HG02798 (cell line): ENCODE measurements around the gene ELFN2.

Experiments
- ATAC-seq: cut with Tn5 transposase; IDR thresholded peaks from one replicate; pipeline ENCODE4 v1.9.1; 2021; ENCODE audit warnings: mild to moderate bottlenecking; ENCODE audit not compliant: unreplicated experiment, poor library complexity

ELFN2 gene

DNA sequence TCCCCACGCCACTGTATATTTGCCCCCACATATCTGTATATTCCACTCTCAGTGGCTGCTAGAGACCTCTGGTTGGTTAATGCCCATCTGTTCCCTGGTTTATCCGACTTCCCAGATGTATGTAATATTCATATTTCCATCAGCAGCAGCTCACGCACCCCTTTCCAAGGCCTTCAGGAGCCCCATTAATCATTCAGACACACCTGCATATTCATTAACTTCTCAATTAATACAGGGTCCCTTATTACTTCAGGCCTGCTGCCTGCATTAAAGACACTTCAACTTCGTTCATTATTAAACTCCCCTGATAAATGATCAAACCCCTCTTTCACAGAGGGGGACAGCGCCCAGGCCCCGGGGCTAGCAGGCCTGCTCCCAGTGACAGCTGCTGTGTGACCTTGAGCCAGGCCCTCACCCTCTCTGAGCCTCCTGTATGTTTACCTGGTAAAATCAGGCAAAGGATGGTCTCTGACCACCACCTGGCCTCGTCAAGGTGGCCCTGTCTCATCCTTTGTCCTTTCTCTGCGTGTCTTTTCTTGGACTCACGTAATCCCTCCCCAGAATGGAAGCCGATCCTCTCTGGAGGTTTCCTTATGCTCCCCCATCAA is 34.5 kb downstream of the ELFN2 start:
- no peak for ATAC-seq

GRCh38 chr22:37391702-37392101 is 35.6 kb downstream of the ELFN2 start:
- no peak for ATAC-seq

DNA sequence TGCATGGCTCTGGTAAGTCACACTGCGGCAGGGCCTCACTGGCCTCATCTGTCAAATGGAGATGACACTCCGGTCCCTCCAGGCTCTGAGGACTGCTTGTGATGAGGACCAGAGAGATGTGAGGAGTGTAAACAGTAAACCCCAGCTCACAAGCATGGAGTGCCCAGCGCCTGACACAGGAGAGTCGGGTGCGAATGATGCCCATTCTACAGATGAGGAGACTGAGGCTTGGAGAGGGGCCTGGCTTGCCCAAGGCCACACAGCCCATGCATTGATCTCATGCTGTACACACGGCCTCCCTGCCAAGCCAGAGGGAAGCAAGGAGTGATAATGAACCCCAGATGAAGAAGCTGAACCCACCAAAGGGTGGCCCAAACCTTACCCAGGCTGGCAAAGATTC is 37.2 kb downstream of the ELFN2 start:
- no peak for ATAC-seq

DNA sequence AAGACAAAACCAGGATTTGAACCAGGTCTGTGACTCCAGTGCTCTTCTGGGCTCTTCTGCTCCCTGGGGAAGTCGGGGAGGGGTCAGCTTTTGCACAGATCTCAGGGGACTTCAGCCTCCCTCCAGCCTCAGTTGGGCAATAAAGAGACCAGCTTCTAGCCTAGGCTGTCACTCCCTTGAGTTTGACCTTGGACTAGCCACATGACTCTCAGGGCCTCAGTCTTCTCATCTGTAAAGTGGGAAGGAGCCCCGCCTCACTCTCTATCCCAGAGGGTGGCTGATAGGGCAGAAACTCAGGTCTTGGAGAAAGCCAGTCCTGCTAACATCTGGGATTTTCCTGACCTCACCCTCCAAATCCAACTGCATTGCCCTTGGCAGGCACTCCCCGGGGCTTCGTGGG is 38.7 kb downstream of the ELFN2 start:
- no peak for ATAC-seq

- ATAC-seq: no peak
Observed at GRCh38 chr22:37387793-37388192, 39.5 kb downstream of the ELFN2 start.

- ATAC-seq: no peak
Observed at GRCh38 chr22:37386441-37386840, 40.8 kb downstream of the ELFN2 start.

DNA sequence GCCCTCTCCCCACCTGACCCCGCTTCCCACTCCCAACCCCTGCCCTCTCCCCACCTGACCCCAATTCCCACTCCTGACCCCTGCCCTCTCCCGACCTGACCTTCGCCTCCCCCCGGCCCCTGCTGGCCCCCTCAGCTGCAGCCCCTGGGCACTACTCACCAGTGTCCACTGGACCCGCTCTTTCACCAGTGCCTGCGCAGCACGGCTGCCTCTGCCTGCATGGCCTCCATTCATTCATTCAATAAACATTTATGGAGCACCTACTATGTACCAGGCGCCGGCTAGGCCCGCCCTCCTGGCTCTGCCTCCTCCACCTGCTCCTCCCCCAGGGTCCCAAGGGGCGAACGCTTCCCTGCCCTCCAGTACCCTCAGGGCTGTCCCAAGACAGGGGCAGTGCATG is 42.6 kb downstream of the ELFN2 start:
- ATAC-seq: no peak

DNA sequence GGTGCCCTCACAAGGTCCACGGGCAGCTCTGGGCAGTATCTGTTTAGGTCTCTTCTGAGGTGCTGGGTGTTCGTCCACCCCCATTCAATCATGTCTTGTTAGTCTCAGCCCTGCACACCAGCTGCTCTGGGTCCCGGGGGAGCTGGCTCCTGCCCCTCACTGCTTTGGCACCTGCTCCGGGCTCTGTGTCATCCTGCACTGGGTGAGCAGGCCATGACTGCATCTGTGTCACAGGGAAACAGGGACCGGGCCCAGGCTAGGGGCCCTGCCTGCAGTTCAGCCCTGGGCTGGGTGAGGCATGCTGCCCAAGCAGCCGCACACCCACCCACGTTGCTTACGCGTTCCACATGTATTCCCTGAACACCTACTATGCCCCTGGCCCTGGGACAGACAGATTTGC is 43.9 kb downstream of the ELFN2 start:
- no peak for ATAC-seq

- ATAC-seq: no peak
Observed at GRCh38 chr22:37381489-37381888, 45.8 kb downstream of the ELFN2 start.

DNA sequence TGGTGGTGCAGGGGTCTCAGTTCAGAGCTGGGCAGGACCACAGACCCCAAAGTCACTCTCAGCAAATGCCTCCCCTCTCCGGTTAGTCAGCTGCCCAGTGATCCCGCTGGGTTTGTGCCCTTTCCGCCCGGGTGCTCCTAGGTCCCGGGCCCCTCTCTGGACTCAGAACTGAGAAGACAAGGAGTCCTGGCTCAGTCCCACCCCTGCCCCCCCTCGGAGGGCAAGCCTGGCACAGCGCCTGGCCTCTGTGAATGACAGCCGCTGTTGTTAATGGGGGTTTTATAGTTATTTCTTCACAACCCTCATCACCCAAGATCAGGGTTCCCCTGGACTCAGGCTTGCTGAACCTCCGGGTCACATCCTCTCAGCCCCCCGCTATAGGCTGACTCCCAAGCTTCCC is 47.6 kb downstream of the ELFN2 start:
- no peak for ATAC-seq

DNA sequence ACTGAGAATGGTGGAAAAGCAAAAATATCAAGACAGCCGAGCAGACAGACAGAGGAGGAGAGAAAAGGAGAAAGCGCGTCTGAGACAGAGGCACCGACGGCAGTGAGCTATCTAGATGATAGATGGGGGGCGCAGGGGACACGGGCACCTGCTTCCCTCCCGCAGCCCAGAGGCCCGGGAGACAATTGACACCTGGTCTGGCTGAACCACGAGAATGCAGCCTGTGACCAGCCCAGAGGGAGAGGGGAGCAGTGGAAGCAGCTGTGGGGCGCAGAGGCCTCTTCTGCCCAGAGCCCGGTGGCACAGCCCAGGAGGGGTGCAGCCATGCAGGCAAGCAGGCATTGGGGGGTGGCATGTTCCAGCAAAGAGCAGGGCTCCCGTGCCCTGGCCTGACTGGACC is 48.2 kb downstream of the ELFN2 start:
- ATAC-seq: no peak

DNA sequence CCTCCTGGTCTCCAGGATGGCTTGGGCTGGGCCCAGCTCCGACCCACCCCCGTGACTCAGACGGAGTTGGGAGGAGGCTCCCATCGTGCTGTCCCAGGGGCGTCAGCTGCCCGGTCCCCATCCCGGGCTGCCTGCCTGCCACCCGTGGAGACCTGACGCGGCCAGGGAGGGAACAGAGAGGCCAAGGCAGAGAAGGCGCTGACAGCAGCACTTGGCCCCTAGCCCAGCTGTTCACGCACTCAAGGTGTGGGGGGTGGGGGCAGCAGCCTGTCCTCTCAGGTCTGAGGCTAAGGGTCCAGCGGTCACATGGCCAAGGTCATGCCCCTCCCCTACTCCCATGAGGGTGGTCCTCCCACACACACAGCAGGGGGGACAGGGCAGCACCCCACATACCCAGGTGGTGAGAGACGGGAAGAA is 48.6 kb downstream of the ELFN2 start:
- ATAC-seq: no peak

GRCh38 chr22:37377927-37378326 is 49.4 kb downstream of the ELFN2 start:
- ATAC-seq: no peak

- no peak for ATAC-seq
Observed at GRCh38 chr22:37377138-37377537, 50.1 kb downstream of the ELFN2 start.

DNA sequence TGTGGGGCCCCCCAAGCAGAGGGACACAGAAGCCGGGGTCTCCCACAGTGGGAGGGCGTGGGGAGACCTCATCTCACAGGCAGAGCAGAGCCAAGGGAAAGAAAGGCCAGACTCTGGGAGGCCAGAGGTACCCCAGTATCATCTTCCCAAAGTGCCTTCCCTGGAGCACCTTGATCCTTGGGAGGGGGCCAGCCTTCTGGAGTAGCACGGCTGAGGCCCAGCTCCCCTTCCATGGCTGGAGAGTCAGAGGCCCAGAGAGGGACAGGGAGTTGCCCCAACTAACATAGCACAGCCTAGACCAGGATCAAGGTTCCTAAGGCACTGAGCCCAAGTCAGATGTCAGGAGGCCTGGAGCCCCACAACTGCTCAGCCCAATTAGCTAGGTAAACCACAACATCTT is 50.6 kb downstream of the ELFN2 start:
- ATAC-seq: no peak

DNA sequence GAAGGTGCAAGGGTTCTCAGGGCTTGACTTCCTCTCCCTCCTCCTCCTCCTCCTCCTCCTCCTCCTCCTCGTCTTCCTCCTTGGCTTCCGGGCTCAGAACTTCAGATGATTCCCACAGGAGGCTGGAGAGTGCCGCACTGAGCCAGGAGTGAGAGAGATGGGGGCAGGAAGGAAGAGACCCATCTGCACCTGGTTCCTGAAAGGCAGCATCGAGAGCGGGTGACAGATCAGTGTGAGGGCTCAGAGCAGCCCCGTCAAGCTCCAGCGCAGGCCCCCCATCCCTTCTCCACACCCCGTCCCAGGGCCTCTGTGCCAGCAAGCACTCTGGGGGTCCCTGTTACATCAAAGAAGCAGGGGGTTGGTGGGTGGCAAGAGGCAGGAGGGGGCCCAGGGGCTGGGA is 51.5 kb downstream of the ELFN2 start:
- ATAC-seq: no peak

- ATAC-seq: no peak
Observed at GRCh38 chr22:37374571-37374970, 52.7 kb downstream of the ELFN2 start.

- no peak for ATAC-seq
Observed at GRCh38 chr22:37373451-37373850, 53.8 kb downstream of the ELFN2 start.

DNA sequence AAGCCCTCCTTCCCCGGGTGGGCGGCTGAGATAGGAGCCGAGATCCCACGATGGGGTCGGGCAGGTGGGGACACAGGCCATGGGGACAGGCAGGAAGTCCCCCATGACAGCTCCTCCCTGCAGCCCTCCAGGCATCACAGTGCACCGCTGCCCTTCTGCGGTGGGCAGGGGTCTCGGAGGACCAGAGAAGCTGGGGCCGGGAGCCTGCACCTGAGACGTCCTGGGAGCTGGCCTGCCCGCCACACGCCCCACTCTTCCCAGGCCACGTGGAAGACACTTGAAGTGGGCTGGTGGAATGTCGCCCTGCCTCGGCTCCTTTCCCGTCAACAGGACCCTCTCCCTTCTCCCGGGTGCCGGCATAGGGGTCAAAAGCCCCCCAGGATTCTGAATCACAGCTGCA is 55.4 kb downstream of the ELFN2 start:
- ATAC-seq: no peak

- ATAC-seq: no peak
Observed at GRCh38 chr22:37371491-37371890, 55.8 kb downstream of the ELFN2 start.

DNA sequence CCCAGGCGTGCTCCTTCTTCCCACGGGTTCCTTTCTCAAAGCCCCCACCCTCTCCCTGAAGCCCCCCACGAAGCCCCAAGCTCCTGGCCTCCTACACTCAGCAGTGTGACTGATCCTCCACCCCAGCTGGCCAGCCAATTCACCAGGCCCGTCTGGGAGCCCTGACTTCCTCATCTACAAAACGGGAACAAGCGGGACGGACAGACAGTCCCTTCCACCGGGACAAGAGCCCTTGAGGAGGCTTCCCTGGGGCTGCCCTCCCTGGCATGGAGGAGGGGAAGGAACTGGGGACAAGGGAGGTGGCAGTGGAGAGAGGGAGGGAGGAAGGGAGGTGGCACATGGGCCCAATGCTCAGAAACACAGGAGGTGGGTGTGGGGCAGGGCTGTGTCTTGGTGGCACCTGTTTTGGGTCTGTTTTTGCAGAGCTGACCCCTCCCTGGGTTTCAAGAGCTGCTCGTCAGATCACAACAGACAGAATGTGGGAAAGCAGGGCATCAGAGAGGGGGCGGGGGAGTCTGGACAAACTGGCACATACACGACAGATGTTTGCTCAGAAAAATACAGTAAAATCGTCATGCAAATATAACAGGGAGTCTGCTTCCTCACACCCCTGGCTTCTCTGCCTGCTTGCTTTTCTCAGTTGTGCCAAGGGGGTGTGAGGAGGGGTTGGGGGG is 56.8 kb downstream of the ELFN2 start:
- ATAC-seq: no peak

GRCh38 chr22:37369483-37369882 is 57.8 kb downstream of the ELFN2 start:
- ATAC-seq: no peak
